ENCODE data around the gene KRTAP5-1.

The KRTAP5-1 gene

DNA sequence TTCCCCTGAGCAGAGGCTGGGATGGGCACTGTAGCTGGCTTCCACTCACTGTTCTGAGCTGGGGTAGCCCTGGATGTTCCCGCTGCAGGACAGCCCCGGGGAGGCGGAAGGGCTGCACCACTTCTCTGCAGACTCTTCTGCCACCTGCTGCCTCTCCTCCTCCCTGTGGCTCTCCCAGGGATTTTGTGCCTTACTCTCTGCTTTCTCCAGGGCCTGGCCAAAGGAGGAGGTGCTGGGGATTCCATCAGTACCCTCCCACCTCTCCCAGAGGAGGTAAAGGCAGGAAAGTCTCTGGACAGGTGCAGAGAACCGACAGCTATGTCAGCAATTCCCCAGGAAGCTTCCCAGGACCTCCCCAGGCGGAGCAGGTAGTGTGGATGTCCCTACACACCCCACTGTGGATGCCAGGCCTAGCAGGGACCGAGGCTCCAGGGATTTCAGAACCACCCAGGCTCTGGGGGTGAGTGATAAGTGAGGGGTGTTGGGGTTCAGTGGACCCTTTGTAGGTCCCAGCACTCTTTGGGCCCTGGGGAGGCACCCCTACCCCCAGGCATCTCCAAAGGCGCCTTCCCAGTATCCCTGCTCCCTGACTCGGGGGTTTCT lies 24.3 kb downstream of the KRTAP5-1 start:
- no peak for DNase-seq (ENCODE audit: low read depth in 2 of 2)

DNA sequence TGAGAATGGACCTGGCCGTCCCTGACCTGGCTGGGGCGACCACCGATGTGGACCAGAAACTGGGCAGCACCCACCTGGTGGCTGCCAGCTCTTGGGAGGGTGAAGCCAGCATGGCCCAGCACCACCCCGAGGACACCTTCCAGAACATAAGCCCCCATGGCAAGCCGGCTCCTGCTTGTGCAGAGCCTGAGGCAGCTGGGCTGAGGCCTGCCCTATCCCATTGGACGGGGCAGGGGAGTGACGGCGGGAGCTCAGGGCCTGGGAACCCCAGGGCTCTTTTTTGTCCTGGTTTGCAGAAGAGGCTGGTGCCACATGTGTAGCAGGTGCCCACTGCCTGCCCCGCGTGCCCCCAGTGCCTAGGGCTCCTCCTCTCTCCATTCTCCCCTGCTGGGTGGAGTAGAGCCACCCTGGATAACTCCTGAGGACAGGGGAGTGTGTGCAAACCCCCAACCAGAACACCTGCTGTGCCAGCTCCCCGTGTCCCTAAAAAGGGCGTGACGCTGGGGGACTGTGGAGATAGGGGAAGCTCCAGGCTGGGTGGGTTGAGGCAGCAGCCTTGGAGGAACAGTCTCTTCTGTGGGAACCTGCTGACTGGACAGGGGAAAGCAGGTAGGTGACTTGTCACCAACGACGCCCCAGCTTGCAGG lies 25.0 kb downstream of the KRTAP5-1 start:
- DNase-seq (ENCODE audit: low read depth in 2 of 2) = no peak

DNA sequence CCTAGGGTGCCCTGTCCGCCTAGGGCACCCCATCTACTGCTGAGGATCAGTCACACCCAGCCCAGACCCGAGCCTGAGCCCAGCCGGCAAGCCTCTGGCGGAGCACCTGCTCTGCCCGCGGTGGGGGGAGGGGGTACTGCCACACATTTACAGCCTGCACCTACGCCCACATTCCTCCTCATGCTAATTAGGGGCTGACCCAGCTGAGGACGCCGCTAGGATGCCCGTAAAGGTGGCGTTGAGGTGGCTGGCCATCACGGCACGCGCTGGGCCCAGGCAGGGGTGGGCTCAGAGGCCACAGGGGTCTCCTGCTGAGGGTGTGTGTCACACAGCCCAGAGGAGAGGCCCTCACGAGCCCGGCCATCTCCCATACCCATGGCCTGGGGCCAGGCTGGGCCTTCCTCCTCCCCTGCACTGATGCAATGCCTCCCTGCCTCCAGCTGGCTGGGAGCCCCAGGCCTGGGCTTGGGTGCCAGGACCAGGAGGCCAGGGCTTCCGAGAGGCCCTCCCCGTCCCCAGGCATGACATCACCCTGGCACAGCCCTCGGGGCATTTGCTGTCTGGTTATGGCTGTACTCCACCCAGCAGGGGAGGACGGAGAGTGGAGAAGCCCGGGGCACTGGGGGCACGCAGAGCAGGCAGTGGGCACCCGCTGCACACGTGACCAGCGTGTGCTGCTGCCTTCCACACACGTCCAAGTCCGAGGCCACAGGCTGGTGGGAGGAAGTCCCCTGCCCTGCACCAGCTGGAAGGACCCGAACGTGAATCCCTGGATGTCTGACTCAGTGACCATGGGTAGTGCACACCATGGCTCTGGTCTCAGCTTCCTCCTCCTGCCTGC lies 25.8 kb downstream of the KRTAP5-1 start:
- DNase-seq (ENCODE audit: low read depth in 2 of 2) = no peak

DNA sequence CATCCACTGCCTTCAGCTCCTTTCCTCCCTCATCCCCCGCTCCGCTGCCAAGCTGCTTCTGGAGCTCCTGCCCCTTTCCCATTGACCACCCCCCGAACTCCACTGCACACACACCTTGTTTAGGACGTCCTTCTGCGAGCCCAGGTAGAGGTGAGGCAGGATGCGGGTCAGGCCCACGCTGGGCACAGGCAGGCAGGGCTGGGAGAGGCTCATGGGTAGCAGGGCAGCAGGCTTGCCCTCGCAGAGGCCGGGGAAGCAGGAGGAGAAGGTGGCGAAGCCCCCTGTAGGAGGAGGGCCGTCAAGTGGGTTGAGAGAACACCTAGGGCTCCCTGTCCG lies 26.3 kb downstream of the KRTAP5-1 start:
- no peak for DNase-seq (ENCODE audit: low read depth in 2 of 2)

DNA sequence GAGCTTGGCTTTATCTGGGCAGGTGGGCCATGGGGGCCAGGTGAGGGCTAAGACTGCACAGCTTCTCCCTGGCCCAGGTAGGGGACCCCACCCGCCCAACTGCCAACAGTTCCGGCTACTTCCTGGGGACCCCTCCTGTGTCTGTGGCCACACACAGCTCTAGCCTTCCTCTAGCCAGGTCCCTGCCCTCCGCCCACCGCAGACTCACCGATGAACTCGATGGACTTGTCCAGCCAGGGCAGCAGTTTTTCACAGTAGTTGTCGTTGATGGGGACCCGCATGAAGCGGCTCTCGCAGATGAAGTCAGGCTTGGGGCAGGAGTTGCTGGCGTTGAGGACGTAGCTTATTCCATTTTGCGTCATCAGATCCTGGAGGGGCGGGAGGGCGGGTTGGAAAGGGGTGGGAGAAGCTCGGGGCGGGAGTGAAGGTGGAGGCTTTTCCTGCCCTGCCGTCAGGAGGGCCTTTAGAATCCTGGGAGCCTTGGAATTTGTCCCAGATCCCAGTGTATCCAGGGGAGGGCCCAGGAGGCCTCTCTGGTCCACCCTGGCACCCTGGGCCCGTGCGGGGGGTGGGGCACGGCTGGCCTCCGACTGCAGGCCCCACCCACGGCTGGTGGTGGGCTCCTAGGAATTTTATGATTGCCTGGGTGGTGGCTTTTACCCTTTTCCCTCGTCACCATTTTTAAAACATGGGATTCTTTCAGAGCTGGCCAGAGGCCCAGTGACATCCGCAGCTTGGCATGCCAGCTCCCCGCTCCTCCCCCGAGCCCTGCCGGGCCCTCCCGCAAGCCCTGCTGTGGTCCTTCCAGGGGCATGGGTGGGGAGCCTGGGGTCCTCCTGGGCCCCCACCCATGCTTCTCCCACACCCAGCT lies 26.9 kb downstream of the KRTAP5-1 start:
- DNase-seq (ENCODE audit: low read depth in 2 of 2) = no peak

DNA sequence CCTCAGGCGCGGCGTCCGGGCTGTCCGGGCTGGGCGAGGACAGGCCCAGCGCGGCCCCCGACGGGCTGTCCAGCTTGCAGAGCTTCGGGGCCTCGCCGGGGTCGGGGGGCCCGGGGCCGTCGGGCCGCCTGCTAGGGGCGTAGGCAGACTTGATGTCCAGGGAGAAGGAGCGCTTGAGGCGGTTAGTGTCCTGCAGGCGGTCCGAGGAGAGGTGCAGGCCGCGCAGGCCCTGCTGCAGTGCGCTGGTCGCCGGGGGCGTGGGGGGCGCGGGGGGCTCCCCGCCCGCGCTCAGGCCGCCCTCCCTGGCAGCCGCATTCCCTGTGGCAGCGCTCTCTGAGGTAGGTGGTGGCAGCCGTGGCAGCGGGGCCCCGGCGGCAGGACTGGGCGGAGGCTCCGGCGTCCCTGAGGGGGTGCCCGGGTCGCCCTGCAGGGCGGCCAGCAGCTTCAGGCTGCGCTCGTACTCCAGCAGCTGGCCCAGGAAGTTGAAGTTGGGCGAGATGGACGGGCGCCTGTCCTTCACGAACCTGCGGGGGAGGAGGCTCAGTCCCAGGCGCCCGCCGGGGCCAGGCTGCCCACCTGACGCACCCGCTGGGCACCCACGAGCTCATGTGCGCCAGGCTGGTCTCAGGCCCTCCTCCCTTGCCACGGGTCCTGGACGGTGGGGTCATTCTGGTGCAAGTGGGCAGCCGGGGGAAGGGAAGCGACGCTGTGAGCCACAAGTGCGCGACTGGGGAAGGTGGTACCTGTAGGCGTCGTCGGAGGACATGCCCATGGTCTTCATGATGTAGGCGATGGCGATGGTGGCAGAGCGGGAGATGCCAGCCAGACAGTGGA lies 27.8 kb downstream of the KRTAP5-1 start:
- DNase-seq (ENCODE audit: low read depth in 2 of 2) = no peak

DNA sequence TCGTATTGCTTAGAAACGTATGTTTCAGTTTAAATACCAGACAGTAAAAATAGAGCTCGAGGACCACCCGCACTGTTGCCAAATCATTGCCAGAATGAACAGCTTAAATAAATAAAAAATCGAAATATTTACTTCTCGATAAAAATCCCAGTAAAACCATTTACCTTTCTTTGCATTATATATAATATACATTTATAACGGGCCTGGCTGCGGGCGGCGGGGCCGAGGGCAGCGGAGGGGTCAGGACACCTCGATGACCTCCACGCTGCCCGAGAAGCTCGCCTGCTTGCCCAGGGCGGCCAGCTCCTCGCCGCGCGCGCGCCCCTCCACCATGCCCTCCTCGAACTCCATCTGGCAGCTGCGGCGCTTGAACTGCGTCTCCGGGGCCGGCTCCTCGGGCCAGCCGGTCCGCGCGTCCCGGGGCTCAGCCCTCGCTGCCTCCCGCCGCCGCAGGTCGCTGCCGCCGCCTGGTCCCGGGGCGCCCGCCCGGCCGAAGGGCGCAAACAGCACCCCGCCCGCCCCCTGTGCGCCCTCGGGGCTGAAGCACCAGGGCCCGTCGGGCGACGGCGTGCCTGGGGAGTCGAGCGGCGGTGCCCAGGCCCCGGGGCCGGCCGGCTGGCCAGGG lies 28.7 kb downstream of the KRTAP5-1 start:
- DNase-seq (ENCODE audit: low read depth in 2 of 2) = no peak

DNA sequence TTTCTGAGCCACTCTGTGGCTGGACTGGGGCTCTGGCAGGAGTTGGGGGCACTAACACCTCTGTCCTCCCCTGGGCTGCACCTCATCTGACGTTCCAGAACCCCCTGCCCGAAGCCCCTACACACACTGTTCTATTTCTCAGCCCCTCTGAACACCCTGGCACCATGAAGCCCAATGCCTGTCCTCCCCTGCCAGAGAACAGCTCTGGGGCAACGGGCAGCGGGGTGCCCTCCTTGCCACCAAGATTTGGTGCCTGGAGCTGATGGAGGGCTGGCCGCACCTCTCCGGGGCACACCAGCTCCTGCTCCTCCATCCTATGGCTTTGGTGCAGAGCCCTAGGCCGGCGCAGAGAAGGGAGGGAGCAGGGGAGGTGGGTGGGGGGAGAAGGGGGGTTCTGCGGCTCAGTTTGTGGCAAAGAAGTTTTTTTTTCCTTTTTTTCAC lies 29.4 kb downstream of the KRTAP5-1 start:
- no peak for DNase-seq (ENCODE audit: low read depth in 2 of 2)

DNA sequence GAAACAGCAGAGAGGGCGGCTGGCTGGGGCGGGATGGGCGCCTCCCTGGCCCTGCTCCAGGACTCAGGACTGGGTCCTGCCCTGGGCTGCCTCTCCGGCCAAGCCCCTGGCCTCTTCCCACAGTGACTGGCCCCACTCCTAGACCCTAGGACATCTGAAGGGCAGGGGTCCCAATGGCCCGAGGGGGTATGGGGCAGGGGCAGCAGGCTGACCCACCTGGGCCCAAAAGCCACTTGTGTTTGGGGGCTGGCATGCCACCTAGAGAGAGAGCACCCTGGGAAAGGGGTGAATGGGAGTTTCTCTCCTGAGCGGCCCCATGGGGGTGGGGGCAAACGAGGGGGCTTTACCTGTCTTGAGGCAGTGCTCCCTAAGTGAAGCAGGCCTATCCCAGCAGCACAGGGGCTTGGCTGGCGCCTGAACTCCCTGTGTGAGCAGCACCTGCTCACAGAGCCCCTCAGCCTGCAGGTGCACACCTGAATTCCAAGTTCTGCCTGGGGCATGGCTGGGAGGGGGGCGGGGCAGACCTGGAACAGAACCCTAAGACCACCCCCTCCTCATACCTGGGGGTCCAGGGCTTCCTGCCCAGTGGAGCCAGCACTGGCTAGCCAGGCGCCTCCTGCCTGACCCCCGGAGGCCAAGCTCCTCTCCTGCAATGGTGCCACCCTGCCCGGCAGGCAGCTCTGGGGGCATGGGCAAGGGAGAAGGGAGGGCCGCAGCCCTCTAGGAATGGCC lies 29.9 kb downstream of the KRTAP5-1 start:
- DNase-seq (ENCODE audit: low read depth in 2 of 2) = no peak

DNA sequence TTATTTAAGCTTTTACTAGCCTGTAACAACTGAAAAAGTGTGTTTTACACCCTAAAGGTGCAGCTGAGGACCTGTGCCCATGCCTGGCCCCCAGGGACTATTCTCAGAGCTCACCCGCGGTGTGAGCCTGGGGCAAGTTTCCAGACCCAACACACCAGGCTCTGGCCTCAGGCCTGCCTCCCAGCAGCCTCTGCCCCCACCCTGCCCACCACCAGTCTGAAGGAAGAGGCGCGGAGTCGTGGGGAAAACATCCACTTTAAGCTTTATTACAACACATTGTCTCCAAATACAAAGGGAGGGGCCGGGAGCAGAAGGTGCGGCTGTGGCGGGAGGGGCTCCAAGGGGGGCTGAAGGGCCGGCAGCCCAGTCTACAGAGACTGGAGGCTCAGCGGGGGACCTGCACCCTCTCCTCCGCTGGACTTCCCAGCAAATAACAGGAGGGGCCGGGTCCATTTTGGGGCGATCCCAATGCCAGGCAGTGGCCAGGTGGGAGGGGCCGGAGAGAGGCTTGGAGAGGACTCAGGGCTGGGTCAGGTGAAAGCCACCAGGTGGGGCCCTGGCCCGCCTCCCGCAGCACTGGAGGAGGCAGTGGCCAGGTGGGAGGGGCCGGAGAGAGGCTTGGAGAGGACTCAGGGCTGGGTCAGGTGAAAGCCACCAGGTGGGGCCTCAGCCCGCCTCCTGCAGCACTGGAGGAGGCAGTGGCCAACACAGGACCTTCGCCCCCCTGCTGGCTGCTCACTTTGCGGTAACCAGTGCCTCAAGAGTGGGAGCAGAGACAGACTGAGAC lies 31.1 kb downstream of the KRTAP5-1 start:
- no peak for DNase-seq (ENCODE audit: low read depth in 2 of 2)

DNA sequence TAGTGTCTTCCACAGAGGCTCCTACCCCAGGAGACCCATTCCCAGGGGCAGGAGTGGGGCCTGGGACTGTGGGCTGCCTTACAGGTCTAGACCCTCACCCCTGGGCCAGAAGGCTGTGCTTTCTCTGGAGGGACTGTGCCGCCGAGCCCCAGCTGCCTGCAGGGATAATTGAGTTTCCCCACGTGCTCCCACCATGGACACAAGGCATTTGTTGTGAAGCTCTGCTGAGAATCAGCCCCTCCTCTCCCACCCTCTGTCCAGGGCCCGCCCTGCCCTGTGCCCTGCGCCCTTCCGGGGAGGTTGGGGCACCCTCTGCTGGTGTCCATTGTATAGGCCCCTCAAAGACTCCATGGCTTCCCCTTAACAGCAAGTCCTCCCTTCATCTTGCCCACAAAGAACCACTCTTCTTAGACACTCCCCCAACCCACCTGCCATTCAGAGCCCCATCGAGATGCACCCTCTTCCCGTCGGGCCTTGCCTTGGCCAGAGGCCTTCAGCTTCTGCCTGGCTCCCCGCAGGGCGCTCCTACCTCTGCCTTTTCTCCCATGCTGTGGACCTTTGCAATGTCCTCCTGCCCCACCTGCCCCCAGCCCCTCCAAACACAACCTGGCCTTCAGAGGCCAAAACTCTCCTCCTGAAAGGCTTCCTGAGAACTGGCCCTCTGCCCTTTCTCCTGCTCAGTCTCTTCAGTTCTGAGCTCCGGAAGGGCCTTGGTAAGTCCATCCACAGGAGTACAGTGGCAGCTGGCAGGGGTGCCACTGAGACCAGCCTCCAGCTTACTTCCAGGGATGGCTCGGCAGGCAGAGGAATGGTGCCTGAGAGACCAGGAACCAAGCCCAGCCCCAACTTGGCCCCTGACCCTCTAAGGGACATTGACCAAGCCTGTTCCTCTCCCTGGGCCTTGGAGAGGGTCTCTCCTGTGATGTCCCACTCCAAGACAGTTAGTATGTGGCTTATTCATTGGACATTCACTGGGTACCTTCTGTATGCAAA lies 35.4 kb downstream of the KRTAP5-1 start:
- no peak for DNase-seq (ENCODE audit: low read depth in 2 of 2)

DNA sequence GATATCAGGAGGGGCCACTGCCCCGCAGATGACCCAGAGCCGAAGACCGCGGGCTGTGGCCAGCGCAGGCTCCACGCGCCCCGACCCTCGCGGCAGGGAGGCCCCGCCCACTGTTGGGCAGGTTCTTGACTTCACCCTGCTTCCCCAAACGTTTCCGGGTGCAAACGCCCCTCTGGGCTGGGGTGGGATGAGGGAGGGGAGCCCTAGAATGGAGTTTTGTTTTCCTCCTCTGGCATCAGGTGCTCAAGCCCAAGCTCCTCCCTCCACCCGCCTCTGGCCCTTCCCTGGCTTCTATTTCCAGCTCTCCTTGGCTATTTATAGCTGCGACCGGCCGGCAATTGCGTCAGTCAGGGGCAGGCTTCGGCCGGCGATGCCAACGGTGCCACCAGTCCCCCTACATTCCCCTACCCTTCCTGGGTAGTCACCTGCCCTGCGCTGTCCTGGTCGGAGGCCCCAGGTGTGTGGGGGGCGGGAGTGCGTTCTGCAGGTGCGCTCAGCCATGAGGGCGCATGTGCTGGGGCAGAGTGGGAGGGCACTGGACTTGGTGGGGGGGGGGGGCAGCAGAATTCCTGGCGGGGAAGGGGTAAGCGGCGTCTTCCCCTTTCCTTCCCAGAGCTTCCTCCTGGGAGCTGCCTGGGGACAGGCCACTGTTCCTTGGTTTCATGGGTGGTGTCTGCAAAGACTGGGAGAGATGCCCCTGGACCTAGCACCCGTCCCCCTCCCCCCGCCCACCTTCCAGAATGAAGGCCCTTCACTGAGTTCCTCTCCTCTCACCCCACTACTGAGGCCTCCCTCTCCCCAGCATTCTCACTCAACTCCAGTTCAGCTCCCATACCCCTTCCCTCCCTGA lies 36.6 kb downstream of the KRTAP5-1 start:
- DNase-seq (ENCODE audit: low read depth in 2 of 2) = no peak

DNA sequence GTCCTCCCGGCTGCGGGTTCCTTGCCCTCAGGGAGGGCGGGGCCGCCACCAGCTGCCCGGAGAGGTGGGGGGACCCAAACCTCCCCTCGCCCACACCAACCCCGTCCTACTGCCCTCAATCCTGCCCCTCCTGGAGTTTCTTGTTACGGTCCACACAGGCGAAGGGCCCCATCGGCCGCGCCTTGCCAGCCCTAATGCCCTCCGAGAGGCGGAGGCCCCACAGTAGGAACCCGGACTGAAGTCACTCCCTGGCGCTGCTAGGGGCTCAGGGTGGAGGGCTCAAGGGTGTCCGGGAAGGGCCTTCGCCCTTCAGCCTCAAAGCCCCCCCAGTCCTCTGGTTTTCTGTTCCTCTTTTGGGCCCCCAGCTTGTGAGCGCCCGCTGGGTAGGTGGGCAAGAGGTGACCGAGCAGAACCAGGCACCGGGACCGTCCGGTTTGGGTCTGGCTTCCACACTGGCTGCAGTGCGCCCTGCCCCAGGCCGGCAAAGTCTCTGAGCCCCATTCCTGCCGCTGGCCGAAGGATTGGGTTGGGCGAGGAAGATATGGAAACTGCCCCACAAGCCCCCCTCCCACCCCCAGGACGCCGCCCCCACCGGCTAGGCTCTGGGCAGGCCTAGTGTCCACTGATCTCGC lies 37.5 kb downstream of the KRTAP5-1 start:
- no peak for DNase-seq (ENCODE audit: low read depth in 2 of 2)

DNA sequence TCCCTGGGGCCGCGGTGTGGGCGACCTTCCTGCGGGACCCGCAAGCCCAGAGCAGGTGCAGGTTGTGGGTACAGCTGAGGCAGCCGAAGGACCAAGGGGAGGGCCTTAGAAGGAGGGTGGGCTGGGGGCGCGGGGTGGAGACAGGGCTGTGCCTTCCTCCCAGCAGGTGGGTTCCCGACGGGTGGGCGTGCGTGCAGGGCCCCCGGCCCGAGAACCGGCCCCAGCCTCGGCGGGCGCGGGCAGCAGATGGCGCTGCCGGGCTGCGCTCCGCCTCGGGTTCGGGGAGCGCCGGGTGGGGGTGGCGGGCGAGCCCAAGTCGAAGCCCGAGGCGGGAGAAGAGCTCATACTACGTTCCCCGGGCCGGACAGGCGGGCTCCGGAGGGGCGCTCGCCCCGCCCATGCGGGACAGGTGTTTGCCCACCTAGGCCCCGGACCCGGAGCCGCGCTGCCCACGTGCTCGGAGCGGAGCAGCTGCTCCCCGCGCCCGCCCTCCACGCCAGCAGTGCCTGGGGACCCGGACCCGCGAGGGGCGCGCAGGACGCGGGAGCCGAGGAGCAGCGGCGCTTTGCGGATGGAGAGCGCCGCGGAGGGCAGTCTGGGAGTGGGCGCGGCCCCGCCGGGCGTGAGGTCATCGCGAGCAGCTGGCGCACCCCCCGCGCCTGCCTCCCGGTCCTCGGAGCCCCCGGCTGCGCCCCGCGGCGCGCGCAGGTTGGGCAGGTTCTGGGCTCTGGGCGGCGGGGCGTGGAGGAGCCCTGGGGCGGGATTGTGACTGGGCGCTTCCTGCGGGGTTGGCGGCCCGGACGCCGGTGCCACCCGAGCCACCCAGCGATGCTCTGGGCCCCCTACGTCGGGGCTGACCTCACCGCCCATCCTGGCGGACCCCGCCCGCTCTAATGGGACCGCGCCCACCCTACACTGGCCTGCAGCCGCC lies 38.3 kb downstream of the KRTAP5-1 start:
- peak in 1 of 2 experiments; percentile 28 for DNase-seq (ENCODE audit: low read depth in 2 of 2)

DNA sequence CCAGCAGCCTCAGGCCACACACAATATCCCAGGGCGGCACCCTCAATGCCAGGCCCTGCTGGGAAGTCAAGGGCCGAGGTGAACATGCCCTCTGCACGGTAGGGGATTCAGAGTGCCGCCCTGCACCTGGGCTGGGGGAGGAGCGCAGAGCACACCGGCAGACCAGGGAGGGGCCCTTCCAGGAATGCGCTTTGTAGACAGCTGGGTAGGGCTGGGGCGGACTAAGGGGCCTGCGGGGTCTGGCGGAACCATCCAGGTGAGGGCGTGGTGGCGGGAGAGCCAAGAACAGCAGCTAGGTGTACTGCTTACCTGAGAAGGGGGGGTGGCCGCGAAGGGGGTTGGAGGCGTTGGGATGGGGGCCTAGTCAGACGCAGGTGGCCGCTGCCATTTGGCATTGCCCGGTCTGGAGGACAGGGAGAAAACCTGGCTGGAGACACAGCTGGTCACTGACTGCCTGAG lies 39.0 kb downstream of the KRTAP5-1 start:
- DNase-seq (ENCODE audit: low read depth in 2 of 2) = no peak

Data from stimulated activated CD4-positive, alpha-beta T cell treated with anti-CD3 and anti-CD28 coated beads, Interleukin-12 subunit alpha, Interleukin-12 subunit beta, amount 100 ng/mL, for 24 hours (primary cell).